ENCODE data around the gene TMEM62.
A peak's percentile ranks its signal among the peaks of the same experiment; 100 is the strongest.

The TMEM62 gene

GRCh38 chr15:43105778-43106485, 27.5 kb upstream of the TMEM62 start, which contains the start of gene UBR1:
Gene UBR1 (minus strand): TSS chr15:43106038. CDS start chr15:43106022, 16 bp downstream.
- no peak for TF ChIP-seq CTCF (IDR thresholded peaks at IDR 0.05; ENCODE audit: low read depth, low read length)
- TF ChIP-seq POLR2A (IDR thresholded peaks at IDR 0.05; ENCODE audit: extremely low read depth, insufficient read length), result peak; percentile 89
- peak; percentile 73 for TF ChIP-seq MAX (IDR thresholded peaks at IDR 0.05; ENCODE audit: low read depth, low read length)
- peak; percentile 64; the same call in 1 of the 2 replicates for TF ChIP-seq MYC (IDR thresholded peaks at IDR 0.05; ENCODE audit: low read depth, low read length)
- DNase-seq (ENCODE audit: low read depth), result peak; percentile 94

GRCh38 chr15:43106486-43106829, 26.9 kb upstream of the TMEM62 start:
- H3K4me3 ChIP-seq (ENCODE audit: low read depth, low read length), result peak overlapping the region; percentile 96
- no peak for DNase-seq (ENCODE audit: low read depth)
- TF ChIP-seq CTCF (IDR thresholded peaks at IDR 0.05; ENCODE audit: low read depth, low read length) (no peak), MAX (IDR thresholded peaks at IDR 0.05; ENCODE audit: low read depth, low read length) (peak; percentile 50; the same call in 1 of the 2 replicates), POLR2A (IDR thresholded peaks at IDR 0.05; ENCODE audit: extremely low read depth, insufficient read length) (no peak), MYC (IDR thresholded peaks at IDR 0.05; ENCODE audit: low read depth, low read length) (no peak; the same call in 1 of the 2 replicates)

More at GRCh38 chr15:43105778-43106485, 27.5 kb upstream of the TMEM62 start, which contains the start of gene UBR1:
- peak within 1 kb of the TSS; percentile 96 for H3K4me3 ChIP-seq (ENCODE audit: low read depth, low read length)

GRCh38 chr15:43107751-43108150, 25.6 kb upstream of the TMEM62 start:
- no peak for TF ChIP-seq POLR2A (IDR thresholded peaks at IDR 0.05; ENCODE audit: extremely low read depth, insufficient read length)
- TF ChIP-seq MYC (IDR thresholded peaks at IDR 0.05; ENCODE audit: low read depth, low read length), result peak; percentile 18; the same call in 1 of the 2 replicates
- DNase-seq (ENCODE audit: low read depth), result peak; percentile 39
- no peak overlapping the region for H3K4me3 ChIP-seq (ENCODE audit: low read depth, low read length)

GRCh38 chr15:43111354-43111753, 22.0 kb upstream of the TMEM62 start:
- TF ChIP-seq MYC (IDR thresholded peaks at IDR 0.05; ENCODE audit: low read depth, low read length) (no peak), CTCF (IDR thresholded peaks at IDR 0.05; ENCODE audit: low read depth, low read length) (no peak), MAX (IDR thresholded peaks at IDR 0.05; ENCODE audit: low read depth, low read length) (no peak), POLR2A (IDR thresholded peaks at IDR 0.05; ENCODE audit: extremely low read depth, insufficient read length) (no peak)
- no peak for DNase-seq (ENCODE audit: low read depth)
- H3K4me3 ChIP-seq (ENCODE audit: low read depth, low read length), result no peak overlapping the region

- no peak overlapping the region for H3K4me3 ChIP-seq (ENCODE audit: low read depth, low read length)
- no peak for DNase-seq (ENCODE audit: low read depth)
- no peak for TF ChIP-seq MAX (IDR thresholded peaks at IDR 0.05; ENCODE audit: low read depth, low read length)
- no peak for TF ChIP-seq MYC (IDR thresholded peaks at IDR 0.05; ENCODE audit: low read depth, low read length)
- no peak for TF ChIP-seq POLR2A (IDR thresholded peaks at IDR 0.05; ENCODE audit: extremely low read depth, insufficient read length)
- TF ChIP-seq CTCF (IDR thresholded peaks at IDR 0.05; ENCODE audit: low read depth, low read length), result no peak
Observed at GRCh38 chr15:43118286-43118685, 15.1 kb upstream of the TMEM62 start.

- TF ChIP-seq CTCF (IDR thresholded peaks at IDR 0.05; ENCODE audit: low read depth, low read length) (no peak), MYC (IDR thresholded peaks at IDR 0.05; ENCODE audit: low read depth, low read length) (no peak)
- DNase-seq (ENCODE audit: low read depth), result no peak
- no peak overlapping the region for H3K4me3 ChIP-seq (ENCODE audit: low read depth, low read length)
Observed at GRCh38 chr15:43118829-43119228, 14.6 kb upstream of the TMEM62 start.

Measured in NB4 (cell line).